Measurements from ENCODE around the gene SPINK1. TPM values are rescaled to one million over a fixed set of nuclear protein-coding genes. Genes with fewer than 3 reads are reported as not detected.

SPINK1 gene, protein sequence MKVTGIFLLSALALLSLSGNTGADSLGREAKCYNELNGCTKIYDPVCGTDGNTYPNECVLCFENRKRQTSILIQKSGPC
- polyA plus RNA-seq (2011; rRNA removed) (not detected in 2 replicates), polyA minus RNA-seq (2011; rRNA and poly(A)+ RNA removed) (not detected in 2 replicates)

DNA sequence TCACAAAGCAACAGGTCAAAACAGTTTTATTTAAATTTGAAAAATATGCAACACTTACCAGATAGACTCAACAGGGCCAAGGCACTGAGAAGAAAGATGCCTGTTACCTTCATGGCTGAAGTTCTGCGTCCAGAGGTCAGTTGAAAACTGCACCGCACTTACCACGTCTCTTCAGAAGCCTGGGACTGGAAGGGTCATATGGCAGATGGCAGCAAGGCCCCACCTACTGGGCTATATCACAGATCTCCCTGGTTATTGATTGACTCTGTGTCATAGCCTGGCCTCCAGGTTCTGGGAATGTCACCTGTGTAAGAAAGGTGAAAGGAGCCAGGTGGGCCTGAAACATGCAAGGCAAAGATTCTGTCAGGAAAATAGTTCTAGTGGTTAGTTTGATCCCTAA is at the start of gene SPINK1:
SPINK1 (minus strand) TSS at position 207 of the 400 bp plus-strand sequence; CDS start at position 113, 94 bp downstream.
- POLR2A ChIA-PET = no interaction called here
- Histone ChIP-seq H3K27me3 (ENCODE audit: control insufficient read depth, insufficient read depth, low read length) (no peaks in the 10 kb centered on the region), H3K27ac (ENCODE audit: low read depth, low read length) (no peak within 1 kb of the TSS), H3K9me3 (ENCODE audit: control insufficient read depth, insufficient read depth, low read length) (no peaks in the 10 kb centered on the region), H3K4me3 (ENCODE audit: low read depth, low read length) (no peak within 1 kb of the TSS)
- CTCF ChIA-PET = no interaction called here
- TF ChIP-seq, protein P1, sequence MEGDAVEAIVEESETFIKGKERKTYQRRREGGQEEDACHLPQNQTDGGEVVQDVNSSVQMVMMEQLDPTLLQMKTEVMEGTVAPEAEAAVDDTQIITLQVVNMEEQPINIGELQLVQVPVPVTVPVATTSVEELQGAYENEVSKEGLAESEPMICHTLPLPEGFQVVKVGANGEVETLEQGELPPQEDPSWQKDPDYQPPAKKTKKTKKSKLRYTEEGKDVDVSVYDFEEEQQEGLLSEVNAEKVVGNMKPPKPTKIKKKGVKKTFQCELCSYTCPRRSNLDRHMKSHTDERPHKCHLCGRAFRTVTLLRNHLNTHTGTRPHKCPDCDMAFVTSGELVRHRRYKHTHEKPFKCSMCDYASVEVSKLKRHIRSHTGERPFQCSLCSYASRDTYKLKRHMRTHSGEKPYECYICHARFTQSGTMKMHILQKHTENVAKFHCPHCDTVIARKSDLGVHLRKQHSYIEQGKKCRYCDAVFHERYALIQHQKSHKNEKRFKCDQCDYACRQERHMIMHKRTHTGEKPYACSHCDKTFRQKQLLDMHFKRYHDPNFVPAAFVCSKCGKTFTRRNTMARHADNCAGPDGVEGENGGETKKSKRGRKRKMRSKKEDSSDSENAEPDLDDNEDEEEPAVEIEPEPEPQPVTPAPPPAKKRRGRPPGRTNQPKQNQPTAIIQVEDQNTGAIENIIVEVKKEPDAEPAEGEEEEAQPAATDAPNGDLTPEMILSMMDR (IDR thresholded peaks at IDR 0.05; ENCODE audit: low read depth, low read length) = no peak
- no peak for DNase-seq (ENCODE audit: low read depth, low spot score)

DNA sequence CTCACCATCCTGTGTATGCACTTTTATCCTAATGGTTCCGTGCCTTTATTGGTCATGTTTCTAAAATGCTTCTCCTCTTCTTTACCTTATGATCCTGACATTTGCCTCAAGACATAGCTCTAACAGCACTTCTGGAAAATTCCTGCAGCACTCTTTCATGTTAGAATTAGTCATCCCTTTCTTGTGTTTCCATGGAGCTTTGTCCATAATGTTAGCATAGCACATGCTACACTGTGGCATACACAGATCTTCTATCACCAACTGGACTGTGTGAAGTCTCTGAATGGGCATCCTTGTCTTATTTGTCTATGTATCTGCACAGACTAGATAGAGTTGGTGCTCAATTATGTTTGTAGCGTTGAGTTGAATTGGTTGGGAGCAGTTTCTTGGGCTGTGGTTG is 49.0 kb upstream of the SPINK1 start:
- Histone ChIP-seq H3K27ac (ENCODE audit: low read depth, low read length) (no peak overlapping the region), H3K4me3 (ENCODE audit: low read depth, low read length) (no peak overlapping the region), H3K27me3 (ENCODE audit: control insufficient read depth, insufficient read depth, low read length) (no peaks in the 10 kb centered on the region), H3K9me3 (ENCODE audit: control insufficient read depth, insufficient read depth, low read length) (no peaks in the 10 kb centered on the region)
- DNase-seq (ENCODE audit: low read depth, low spot score) = no peak
- ChIA-PET CTCF (interaction anchor here (1.3 kb wide), 1 partner anchor 23 kb away, joined by 6 read pairs; no protein-coding TSS in a partner anchor), POLR2A (no interaction called here)
- TF ChIP-seq, protein P1 (IDR thresholded peaks at IDR 0.05; ENCODE audit: low read depth, low read length) = no peak

DNA sequence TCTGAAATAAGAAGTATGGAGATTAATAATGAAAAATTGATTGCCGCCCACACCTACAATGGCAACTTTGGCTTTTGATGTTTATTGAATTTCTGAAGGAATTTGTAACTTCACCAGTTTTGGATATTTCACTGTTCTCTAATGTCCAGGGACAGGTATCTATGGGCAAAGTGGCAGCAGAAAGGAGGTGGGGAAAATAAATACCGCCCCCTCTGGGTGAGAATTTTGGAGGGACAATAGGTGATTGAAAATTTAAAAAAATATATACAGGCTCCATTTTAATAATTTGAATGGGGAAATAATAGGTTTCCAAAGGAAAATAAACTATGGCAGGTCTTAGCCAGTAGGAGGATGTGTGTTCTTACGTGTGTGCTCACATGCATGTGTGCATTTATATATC is 48.3 kb upstream of the SPINK1 start:
- Histone ChIP-seq H3K27ac (ENCODE audit: low read depth, low read length) (no peak overlapping the region), H3K27me3 (ENCODE audit: control insufficient read depth, insufficient read depth, low read length) (no peaks in the 10 kb centered on the region), H3K9me3 (ENCODE audit: control insufficient read depth, insufficient read depth, low read length) (no peaks in the 10 kb centered on the region), H3K4me3 (ENCODE audit: low read depth, low read length) (no peak overlapping the region)
- ChIA-PET CTCF (no interaction called here), POLR2A (no interaction called here)
- no peak for DNase-seq (ENCODE audit: low read depth, low spot score)
- TF ChIP-seq, protein P1 (IDR thresholded peaks at IDR 0.05; ENCODE audit: low read depth, low read length) = no peak

DNA sequence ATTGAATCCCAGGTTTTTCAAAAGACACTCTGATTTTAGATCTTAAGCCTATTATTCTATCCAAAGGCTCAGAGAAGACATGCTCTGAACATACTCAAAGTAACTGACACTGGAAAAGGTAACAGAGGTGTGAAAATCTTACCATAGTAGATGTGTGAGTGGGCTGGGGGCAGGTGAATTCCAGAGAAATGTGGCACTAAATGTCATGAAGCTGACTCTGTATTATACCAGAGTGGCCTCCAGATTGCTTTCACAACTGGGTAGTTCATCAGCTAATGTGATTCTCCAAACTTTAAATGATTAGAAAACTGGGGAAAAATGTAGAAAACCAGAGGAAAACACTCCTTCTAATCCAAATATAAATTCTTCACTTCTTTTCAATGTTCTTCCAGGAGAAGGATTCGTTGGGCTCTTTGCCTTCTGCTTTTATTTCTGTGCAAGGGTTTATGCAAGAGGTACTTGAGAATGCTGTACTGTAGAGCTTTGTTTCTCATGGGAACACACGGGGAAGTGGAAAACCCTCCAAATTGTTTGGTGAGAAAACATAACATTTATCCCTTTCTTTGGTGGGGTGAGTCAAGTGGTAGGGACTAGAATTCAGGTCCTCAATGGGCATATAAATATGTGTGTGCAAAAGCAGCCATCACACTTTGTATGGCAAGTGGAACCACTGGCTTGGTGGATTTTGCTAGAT is 46.7 kb upstream of the SPINK1 start, which contains the start of gene SCGB3A2:
SCGB3A2 (plus strand) TSS at position 646 of the 694 bp plus-strand sequence. CDS start 93 bp downstream, outside the sequence.
- no peak for DNase-seq (ENCODE audit: low read depth, low spot score)
- H3K27ac ChIP-seq (ENCODE audit: low read depth, low read length) = no peak within 1 kb of the TSS
- TF ChIP-seq, protein P1 (IDR thresholded peaks at IDR 0.05; ENCODE audit: low read depth, low read length) = no peak
- CTCF ChIA-PET = no interaction called here
- H3K27me3 ChIP-seq (ENCODE audit: control insufficient read depth, insufficient read depth, low read length) = no peaks in the 10 kb centered on the region
- H3K4me3 ChIP-seq (ENCODE audit: low read depth, low read length) = no peak within 1 kb of the TSS
- H3K9me3 ChIP-seq (ENCODE audit: control insufficient read depth, insufficient read depth, low read length) = no peaks in the 10 kb centered on the region
- POLR2A ChIA-PET = no interaction called here

DNA sequence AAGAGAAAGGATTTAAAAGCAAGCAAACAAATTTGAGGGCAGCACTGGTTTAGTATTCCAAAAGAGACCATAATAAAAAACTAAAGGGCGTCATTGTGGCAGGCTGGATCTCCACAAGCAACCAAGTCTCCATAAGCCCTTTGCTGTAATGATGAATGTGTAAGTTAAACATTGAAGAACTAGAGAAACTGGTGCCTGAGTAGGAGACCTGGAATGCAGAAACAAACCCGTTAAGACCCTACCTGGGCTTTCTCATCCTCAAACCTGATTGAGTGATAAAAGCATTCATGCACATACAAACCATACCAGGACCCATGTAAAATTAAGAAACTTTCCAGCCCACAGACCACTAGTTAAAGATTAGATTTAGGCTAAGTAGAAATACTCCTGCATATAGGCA is 45.2 kb upstream of the SPINK1 start:
- TF ChIP-seq, protein P1 (IDR thresholded peaks at IDR 0.05; ENCODE audit: low read depth, low read length) = no peak
- no peaks in the 10 kb centered on the region for H3K9me3 ChIP-seq (ENCODE audit: control insufficient read depth, insufficient read depth, low read length)
- no peaks in the 10 kb centered on the region for H3K27me3 ChIP-seq (ENCODE audit: control insufficient read depth, insufficient read depth, low read length)
- ChIA-PET POLR2A (no interaction called here), CTCF (no interaction called here)
- H3K27ac ChIP-seq (ENCODE audit: low read depth, low read length) = no peak overlapping the region
- H3K4me3 ChIP-seq (ENCODE audit: low read depth, low read length) = no peak overlapping the region
- no peak for DNase-seq (ENCODE audit: low read depth, low spot score)
